Body of pancreas (tissue), 4 donors: ENCODE measurements around the gene ACE.

Experiments used
- POLR2A ChIP-seq, 3 donors: fragments of 450-650 bp; IDR thresholded peaks; one replicate each; pipeline ENCODE4 v1.6.1; 2016; ENCODE audit warnings: antibody characterized with exemption in 3 of 3, mild to moderate bottlenecking in 2 of 3
- TF ChIP-seq, protein P1 (sequence below), 7 experiments: fragments of 450-650 bp in 4 of 7; fragments of 200-600 bp in 3 of 7; sonication (generic) in 3 of 7; IDR thresholded peaks; one replicate each; pipeline ENCODE4 v1.5.1; 2016 to 2019; ENCODE audit warnings: antibody characterized with exemption in 7 of 7

DNA sequence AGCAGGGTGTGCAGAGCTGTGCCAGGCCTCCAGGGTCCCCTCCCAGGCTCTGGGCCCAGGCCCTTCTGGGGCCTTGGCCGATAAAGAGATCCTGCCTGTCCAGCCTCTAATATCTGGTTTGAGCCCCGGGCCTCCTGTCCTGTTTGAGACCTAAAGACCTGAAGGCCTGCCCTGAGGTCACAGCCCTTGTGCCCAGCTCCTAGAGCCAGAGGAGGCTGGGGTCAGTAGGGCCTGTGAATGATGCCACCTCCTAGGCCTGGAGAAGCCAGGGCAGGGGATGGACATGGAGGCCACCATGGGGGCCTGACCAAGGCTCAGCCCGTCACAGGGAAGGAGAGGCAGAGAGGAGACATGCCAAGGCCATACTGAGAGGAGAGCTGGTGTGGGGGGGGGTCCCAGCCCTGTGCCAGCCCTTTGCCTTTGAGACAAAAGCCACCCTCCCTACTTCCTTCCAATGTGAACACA lies 53.7 kb downstream of the ACE start:
- TF ChIP-seq, protein P1, sequence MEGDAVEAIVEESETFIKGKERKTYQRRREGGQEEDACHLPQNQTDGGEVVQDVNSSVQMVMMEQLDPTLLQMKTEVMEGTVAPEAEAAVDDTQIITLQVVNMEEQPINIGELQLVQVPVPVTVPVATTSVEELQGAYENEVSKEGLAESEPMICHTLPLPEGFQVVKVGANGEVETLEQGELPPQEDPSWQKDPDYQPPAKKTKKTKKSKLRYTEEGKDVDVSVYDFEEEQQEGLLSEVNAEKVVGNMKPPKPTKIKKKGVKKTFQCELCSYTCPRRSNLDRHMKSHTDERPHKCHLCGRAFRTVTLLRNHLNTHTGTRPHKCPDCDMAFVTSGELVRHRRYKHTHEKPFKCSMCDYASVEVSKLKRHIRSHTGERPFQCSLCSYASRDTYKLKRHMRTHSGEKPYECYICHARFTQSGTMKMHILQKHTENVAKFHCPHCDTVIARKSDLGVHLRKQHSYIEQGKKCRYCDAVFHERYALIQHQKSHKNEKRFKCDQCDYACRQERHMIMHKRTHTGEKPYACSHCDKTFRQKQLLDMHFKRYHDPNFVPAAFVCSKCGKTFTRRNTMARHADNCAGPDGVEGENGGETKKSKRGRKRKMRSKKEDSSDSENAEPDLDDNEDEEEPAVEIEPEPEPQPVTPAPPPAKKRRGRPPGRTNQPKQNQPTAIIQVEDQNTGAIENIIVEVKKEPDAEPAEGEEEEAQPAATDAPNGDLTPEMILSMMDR (IDR thresholded peaks at IDR 0.05): no peak
- no peak for TF ChIP-seq POLR2A (IDR thresholded peaks at IDR 0.05)
